WTC11 (cell line): ENCODE results near the gene FAM228B. TPM values are rescaled to one million over a fixed set of nuclear protein-coding genes. Genes with fewer than 3 reads are reported as not detected.

Experiments used
- FOXP1 ChIP-seq: sonication (generic); formaldehyde crosslinking; IDR thresholded peaks from 2 replicates; pipeline ENCODE4 v1.8.0; 2022; ENCODE audit warnings: missing genetic modification reagents, mild to moderate bottlenecking, moderate library complexity, borderline replicate concordance
- IRF2 ChIP-seq: sonication (generic); formaldehyde crosslinking; IDR thresholded peaks from 2 replicates; pipeline ENCODE4 v1.8.0; 2022; ENCODE audit warnings: low read depth, missing genetic modification reagents, borderline replicate concordance
- SMAD3 ChIP-seq: sonication (generic); formaldehyde crosslinking; IDR thresholded peaks from 2 replicates; pipeline ENCODE4 v1.8.0; 2022; ENCODE audit warnings: missing genetic modification reagents, mild to moderate bottlenecking, borderline replicate concordance
- total RNA-seq: library from RNA; stranded (reverse); gene quantifications from 3 replicates; pipeline ENCODE4 v1.2.3, GENCODE V29; 2021
- TF ChIP-seq, protein P1 (sequence below): fragments of 250-450 bp; sonication (Bioruptor Pico); IDR thresholded peaks from 2 replicates; pipeline ENCODE4 v1.9.0; 2021; ENCODE audit warnings: moderate library complexity, mild to moderate bottlenecking, inconsistent platforms, borderline replicate concordance

Gene FAM228B
- total RNA-seq, 1 experiment from 2014 or later, result 2.7 TPM

DNA sequence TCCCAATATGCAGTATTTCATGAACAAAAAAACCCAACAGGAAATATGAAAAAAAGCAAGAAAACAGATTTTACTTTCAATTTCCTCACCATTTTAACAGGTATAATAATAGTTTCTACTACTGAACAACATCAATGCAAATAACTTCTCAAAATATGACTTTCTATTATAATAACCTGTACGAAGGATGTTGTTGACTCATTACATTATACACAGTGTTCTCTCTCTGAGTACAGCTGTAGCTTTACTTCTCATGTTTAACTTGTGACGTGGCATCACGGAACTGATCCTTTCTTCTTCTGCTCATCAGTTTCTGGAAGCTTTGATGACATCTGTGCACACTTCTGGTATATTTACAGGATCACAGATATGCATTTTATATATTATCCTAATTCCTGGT lies 91.6 kb downstream of the FAM228B start (continued):
- no peak for TF ChIP-seq IRF2 (CRISPR knock-in tag)
- TF ChIP-seq FOXP1 (CRISPR knock-in tag), result no peak
- no peak for TF ChIP-seq SMAD3 (CRISPR knock-in tag)
- TF ChIP-seq, protein P1, sequence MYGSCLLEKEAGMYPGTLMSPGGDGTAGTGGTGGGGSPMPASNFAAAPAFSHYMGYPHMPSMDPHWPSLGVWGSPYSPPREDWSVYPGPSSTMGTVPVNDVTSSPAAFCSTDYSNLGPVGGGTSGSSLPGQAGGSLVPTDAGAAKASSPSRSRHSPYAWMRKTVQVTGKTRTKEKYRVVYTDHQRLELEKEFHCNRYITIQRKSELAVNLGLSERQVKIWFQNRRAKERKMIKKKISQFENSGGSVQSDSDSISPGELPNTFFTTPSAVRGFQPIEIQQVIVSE (CRISPR knock-in tag), result no peak
- TF ChIP-seq, all 79 proteins: peak for 0

Other genes with a start within 250 kb of the FAM228B start
- 18.3 to 21.5 TPM (median 18.4 TPM) in 3 replicates for gene ATAD2B, start 196.3 kb upstream of the FAM228B start, total RNA-seq
- 15.4 to 16.8 TPM (median 16.7 TPM) in 3 replicates for gene UBXN2A, start 183.0 kb upstream of the FAM228B start, total RNA-seq
- 0.42 to 0.55 TPM (median 0.50 TPM) in 3 replicates for gene MFSD2B, start 113.4 kb upstream of the FAM228B start, total RNA-seq
- gene WDCP, start 76.1 kb upstream of the FAM228B start, total RNA-seq, result 30.5 to 33.6 TPM (median 31.9 TPM) in 3 replicates
- gene FKBP1B, start 73.7 kb upstream of the FAM228B start, total RNA-seq, result 58.6 to 83.9 TPM (median 74.8 TPM) in 3 replicates
- gene SF3B6, start 47.1 kb upstream of the FAM228B start, total RNA-seq, result 117 to 128 TPM (median 126 TPM) in 3 replicates
- gene TP53I3, start 38.6 kb upstream of the FAM228B start, total RNA-seq, result 29.7 to 33.1 TPM (median 32.9 TPM) in 3 replicates
- gene PFN4, start 135 bp upstream of the FAM228B start, total RNA-seq, result 0.48 TPM in 1 of 3 replicates, not detected in the others
- 0.09 to 0.25 TPM in 2 of 3 replicates, not detected in the other for gene FAM228A, start 51.6 kb downstream of the FAM228B start, total RNA-seq
- 18.1 to 19.8 TPM (median 19.0 TPM) in 3 replicates for gene ITSN2, start 237.1 kb downstream of the FAM228B start, total RNA-seq